Measurements from ENCODE around the gene MDGA2.
"Not testable (repeated sequence)": the region's sequence is repeated elsewhere in the genome, so short reads cannot be mapped to it uniquely, and the experiment has no call there.

The MDGA2 gene

GRCh38 chr14:47328376-47328775 is 347.0 kb downstream of the MDGA2 start:
- DNase-seq (ENCODE audit: low read depth), result no peak

- no peak for DNase-seq (ENCODE audit: low read depth)
Measured at GRCh38 chr14:47327336-47327735, 348.1 kb downstream of the MDGA2 start.

GRCh38 chr14:47322751-47323150 is 352.7 kb downstream of the MDGA2 start:
- no peak for DNase-seq (ENCODE audit: low read depth)

- no peak for DNase-seq (ENCODE audit: low read depth)
Measured at GRCh38 chr14:47302121-47302520, 373.3 kb downstream of the MDGA2 start.

- no peak for DNase-seq (ENCODE audit: low read depth)
Measured at GRCh38 chr14:47300796-47301195, 374.6 kb downstream of the MDGA2 start.

- no peak for DNase-seq (ENCODE audit: low read depth)
Measured at GRCh38 chr14:47297374-47297773, 378.0 kb downstream of the MDGA2 start.

- no peak for DNase-seq (ENCODE audit: low read depth)
Measured at GRCh38 chr14:47284283-47284682, 391.1 kb downstream of the MDGA2 start.

- DNase-seq (ENCODE audit: low read depth), result not testable (repeated sequence)
Measured at GRCh38 chr14:47281761-47282160, 393.6 kb downstream of the MDGA2 start.

- DNase-seq (ENCODE audit: low read depth), result no peak
Measured at GRCh38 chr14:47278233-47278842, 397.1 kb downstream of the MDGA2 start.

- no peak for DNase-seq (ENCODE audit: low read depth)
Measured at GRCh38 chr14:47277703-47278102, 397.7 kb downstream of the MDGA2 start.

GRCh38 chr14:47276931-47277330 is 398.5 kb downstream of the MDGA2 start:
- no peak for DNase-seq (ENCODE audit: low read depth)

GRCh38 chr14:47273939-47274338 is 401.5 kb downstream of the MDGA2 start:
- DNase-seq (ENCODE audit: low read depth), result no peak

GRCh38 chr14:47270715-47271114 is 404.7 kb downstream of the MDGA2 start:
- no peak for DNase-seq (ENCODE audit: low read depth)

- no peak for DNase-seq (ENCODE audit: low read depth)
Measured at GRCh38 chr14:47269756-47270492, 405.5 kb downstream of the MDGA2 start.

GRCh38 chr14:47264842-47265241 is 410.6 kb downstream of the MDGA2 start:
- no peak for DNase-seq (ENCODE audit: low read depth)

- no peak for DNase-seq (ENCODE audit: low read depth)
Measured at GRCh38 chr14:47262801-47263200, 412.6 kb downstream of the MDGA2 start.

GRCh38 chr14:47261350-47261749 is 414.1 kb downstream of the MDGA2 start:
- no peak for DNase-seq (ENCODE audit: low read depth)

- DNase-seq (ENCODE audit: low read depth), result no peak
Measured at GRCh38 chr14:47259796-47260195, 415.6 kb downstream of the MDGA2 start.

GRCh38 chr14:47257013-47257412 is 418.4 kb downstream of the MDGA2 start:
- DNase-seq (ENCODE audit: low read depth), result no peak

- DNase-seq (ENCODE audit: low read depth), result no peak
Measured at GRCh38 chr14:47252802-47253201, 422.6 kb downstream of the MDGA2 start.

GRCh38 chr14:47246367-47246766 is 429.0 kb downstream of the MDGA2 start:
- DNase-seq (ENCODE audit: low read depth), result no peak

GRCh38 chr14:47242579-47242978 is 432.8 kb downstream of the MDGA2 start:
- not testable (repeated sequence) for DNase-seq (ENCODE audit: low read depth)

GRCh38 chr14:47240748-47241437 is 434.5 kb downstream of the MDGA2 start:
- DNase-seq (ENCODE audit: low read depth), result no peak
